HTERT RPE-1 (cell line): ENCODE data around the gene IRGQ.
"Not testable (repeated sequence)": the region's sequence is repeated elsewhere in the genome, so short reads cannot be mapped to it uniquely, and the experiment has no call there.

Experiments
- in situ Hi-C: fragments of 300-500 bp; cut with MboI; formaldehyde crosslinking; loops from 4 replicates; pipeline ENCODE4 v1.14.3; 2020; ENCODE audit warnings: low sequenced_read_pairs

The IRGQ gene

DNA sequence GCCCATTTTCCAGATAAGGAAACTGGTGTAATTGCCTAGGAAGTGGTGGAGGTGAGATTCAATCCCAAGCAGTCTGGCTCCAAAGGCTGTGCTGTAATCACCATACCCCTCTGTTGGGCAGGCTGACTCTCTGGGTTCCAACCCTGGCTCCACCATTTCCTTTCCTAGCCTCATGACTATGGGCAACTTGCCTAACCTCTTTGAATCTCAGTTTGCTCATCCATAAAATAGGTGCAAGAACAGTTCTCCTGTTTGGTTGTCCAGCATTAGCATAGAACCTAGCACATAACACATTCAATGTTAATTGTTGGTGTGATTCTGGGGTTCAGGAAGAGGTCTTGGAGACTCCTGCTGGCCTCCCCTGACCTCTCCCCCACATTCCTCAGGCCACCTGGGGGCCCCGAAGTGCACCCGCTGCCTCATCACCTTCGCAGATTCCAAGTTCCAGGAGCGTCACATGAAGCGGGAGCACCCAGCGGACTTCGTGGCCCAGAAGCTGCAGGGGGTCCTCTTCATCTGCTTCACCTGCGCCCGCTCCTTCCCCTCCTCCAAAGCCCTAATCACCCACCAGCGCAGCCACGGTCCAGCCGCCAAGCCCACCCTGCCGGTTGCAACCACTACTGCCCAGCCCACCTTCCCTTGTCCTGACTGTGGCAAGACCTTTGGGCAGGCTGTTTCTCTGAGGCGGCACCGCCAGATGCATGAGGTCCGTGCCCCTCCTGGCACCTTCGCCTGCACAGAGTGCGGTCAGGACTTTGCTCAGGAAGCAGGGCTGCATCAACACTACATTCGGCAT is 2.7 kb upstream of the IRGQ start:
- in situ Hi-C loops, result no loop called here

DNA sequence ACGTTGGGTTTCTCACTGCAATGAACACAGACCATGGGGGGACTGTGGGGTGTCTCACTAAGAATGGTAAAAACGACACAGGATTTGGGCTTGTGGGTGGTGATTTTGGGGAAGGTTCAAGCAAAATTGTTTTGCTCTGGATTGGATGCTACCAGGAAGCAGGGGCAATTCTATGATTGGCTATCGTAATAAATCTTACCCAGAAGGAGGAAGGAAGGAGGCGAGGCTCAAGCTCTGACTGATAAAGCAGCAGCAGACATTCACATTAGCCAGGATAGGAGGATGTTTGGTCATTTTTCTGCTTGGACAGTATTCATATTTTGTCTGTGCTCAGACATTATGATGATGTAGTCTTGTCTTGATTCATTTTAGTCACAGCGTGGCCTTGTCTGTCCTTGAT is 1.9 kb upstream of the IRGQ start:
- in situ Hi-C loops, result no loop called here

DNA sequence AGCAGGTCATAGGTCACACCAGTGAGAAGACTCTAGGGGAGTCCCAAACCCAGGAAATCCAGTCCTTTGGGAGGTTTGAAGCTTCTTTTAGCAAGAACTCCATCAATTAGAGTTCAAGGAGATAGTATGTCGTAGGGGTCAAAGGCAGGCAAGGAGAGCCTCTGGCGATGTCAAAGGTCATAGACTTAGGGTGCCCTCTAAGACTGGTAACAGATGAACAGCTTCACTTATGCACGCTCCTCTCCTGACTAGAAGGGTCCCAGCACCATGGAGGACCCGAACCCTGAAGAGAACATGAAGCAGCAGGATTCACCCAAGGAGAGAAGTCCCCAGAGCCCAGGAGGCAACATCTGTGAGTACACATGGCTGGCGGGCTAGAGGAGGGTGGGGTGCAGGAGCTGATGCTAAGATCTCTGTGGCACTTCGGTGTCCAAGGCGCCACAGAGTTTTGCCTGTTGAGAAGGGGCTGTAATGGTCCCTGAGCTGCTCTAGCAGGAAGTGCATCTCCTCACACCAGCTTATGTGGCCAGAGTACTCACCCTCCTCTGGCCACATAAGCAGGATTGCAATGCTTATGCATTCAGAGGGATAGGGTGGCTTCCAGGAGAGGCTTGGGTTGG is 1.0 kb upstream of the IRGQ start:
- in situ Hi-C loops, result no loop called here

DNA sequence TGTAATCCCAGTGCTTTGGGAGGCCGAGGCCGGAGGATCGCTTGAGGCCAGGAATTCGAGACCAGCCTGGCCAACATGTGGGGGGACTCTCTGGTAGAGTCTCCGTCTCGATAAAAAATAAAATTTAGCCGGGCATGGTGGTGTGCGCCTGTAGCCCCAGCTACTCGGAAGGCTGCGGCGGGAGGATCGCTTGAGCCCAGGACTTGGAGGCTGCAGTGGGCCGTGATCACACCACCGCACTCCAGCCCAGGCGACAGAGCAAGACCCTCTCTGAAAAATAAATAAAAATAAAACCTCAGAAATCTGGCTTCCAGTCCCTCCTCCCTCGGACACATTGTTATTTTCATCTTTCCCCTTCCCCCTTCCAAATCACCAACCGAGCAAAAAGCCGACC is 332 bp downstream of the IRGQ start:
- in situ Hi-C loops, result no loop called here

DNA sequence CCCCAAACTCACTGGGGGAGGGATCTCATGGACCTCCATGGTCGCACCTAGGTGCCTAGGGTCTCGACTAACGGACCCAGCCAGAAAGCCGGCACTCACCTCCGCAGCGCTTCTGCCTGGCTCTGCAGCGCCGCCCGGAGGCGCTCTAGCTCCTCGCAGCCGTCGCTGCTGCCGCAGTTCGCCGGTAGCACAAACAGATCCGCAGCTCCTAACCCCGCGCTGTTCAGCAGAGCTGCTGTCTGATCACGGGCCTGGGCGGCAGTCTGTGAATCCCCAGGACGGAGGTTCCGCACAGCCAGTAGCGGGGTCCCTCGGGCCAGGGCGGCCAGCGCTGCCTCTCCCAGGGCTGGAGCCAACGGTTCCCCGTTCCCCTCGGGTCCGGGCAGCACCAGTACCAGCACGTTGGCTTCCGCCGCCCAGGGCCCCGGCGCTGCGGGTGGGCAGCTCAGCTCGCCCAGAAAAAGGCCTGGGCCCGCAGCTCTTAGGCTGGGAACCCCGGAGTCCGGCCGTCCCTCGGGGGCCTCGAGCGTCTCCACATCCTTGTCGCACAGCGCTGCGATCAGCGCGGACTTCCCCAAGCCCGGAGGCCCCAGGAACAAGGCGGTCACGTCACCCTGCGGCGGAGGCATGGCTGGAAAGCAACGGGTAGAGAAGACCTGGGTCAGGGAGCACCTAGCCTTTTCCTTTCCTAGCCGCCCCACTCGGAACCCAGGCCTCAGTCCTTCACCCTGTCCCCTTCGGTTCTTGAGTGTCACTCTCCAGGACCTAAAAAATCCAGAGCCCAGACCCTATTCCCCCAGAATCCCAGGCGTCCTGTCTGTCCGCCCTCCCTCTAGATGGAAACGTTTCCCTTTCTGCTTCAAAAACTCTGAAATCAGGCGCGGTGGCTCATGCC is 977 bp downstream of the IRGQ start:
- in situ Hi-C loops, result no loop called here

DNA sequence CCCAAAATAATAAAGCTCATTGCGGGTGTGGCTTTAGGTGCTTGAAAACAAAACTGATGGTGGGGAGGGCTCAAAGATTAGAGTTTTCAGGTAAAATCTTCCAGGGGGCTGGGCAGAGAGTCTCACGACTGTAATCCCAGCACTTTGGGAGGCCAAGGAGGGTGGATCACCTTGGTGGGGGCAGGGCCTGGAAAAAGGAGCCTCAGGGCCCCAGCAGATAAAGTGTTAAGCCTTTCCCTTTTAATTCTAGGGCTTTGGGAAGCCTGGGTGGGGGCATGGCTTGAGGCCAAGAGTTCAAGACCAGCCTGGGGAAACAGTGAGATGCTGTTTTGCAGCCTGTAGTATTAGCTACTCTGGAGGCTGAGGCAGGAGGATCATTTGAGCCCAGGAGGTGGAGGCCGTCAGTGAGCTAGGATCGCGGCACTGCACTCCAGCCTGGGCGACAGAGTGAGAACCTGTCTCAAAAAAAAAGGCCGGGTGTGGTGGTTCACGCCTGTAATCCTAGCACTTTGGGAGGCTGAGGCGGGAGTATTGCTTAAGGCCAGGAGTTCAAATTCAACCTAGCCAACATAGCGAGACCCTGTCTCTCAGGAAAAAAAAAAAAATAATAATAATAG is 1.7 kb downstream of the IRGQ start:
- in situ Hi-C loops, result no loop called here

DNA sequence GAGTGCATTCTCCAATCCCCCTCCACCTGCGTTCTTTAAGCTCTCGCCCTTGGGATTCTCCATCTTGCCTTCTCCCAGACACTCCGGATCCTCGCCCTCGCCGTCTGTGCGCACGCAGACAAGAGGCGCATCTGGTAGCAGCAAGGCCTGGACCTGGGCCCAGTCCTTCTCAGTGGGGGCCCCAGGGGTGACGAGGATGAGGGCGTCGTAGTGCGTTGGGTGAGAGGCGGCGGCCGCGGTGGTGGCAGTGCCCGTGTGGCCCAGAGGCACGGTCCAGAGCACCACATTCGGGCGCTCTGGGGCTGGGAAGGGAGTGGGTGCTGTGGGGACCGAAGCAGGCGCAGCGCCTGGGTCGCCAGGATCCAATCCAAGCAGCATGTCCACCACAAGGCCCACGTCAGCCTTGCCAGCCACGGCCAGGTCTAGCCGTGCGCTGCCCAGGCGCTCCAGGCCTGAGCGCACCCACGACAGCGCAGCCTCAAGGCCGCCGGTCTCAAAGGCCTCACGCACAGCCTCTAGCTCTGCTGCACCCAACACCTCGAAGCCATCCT is 3.1 kb downstream of the IRGQ start:
- in situ Hi-C loops, result no loop called here

DNA sequence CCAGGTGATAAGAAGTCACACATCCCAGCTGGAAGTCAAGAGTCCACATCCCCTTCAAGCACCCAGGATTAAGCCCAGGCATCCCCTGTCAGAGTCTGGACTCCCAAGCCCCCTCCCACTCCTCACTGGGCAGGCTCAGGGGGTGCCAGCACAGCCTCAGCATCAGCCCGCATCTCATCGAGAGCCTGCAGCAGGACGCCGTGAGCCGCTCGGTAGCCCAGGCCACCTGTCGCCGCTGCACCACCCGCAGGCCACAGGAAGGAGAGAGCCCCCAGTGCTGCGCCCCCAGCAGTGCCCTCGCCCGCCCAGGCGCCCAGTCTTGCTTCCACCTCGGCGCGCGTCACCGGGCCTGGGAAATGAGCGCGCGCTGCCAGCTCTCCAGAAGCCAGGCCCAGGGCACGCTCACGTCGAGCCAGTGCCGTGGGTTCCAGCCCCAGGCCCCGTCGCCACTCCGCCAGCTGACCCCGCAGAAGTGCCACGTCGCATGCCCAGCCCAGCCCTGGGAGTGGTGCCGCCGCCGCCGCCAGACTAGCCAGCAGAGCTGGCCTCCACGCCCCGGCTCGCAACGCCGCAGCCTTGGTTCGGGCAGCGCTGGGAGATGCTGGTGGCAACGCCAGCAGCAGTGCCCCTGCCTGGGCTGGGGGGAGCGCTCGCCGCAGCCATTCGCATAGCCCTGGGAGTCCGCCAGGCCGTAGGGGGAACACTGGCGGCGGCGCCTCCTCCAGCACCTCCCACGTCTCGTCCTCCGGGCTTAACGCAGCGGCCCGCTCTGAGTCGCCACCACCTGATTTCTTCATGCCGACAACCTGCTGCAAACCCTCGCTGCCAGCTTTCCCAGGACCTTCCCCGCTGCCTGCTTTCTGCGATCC is 3.8 kb downstream of the IRGQ start:
- in situ Hi-C loops, result no loop called here

DNA sequence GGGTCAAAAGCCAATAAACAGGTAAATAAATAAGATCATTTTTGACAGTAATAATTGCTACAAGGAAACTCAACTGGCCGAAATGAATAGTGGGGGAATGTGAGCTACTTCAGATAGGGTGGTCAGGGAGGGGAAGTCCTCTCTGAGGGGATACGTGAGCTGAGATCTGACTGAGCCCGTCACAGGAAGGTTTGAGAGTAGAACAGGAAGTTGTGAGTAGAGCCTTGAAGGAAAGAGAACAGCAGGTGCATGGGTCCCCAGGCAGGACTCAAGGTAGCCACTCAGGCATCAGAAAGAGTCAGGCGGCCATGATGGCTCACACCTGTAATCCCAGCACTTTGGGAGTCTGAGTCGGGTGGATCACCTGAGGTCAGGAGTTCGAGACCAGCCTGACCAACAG is 6.3 kb downstream of the IRGQ start:
- in situ Hi-C loops, result no loop called here

DNA sequence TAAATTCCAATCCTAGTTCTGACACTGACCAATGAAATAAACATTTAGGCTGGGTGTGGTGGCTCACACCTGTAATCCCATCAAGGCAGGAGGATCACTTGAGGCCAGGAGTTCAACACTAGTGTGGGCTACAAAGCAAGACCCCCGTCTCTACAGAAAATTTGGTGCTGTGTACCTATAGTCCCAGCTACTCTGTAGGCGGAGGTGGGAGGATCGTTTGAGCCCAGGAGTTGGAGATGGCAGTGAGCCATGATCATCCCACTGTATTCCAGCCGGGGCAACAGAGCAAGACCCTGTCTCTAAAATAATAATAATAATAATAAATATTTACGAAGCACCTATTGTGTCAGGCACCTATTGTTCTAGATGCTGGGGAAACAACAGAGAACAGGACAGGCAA is 6.7 kb downstream of the IRGQ start:
- in situ Hi-C loops, result no loop called here

DNA sequence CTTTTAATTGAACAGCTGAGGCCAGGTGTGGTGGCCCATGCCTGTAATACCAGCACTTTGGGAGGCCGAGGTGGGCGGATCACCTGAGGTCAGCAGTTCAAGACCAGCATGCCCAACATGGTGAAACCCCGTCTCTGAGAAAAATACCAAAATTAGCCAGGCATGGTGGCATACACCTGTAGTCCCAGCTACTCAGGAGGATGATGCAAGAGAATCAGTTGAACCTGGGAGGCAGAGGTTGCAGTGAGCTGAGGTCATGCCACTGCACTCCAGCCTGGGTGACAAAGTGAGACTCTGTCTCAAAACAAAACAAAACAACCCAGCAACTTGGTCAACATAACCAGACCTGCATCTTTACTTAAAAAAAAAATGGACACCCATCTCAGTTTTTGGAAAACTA is 8.9 kb downstream of the IRGQ start:
- in situ Hi-C loops, result not testable (repeated sequence)

DNA sequence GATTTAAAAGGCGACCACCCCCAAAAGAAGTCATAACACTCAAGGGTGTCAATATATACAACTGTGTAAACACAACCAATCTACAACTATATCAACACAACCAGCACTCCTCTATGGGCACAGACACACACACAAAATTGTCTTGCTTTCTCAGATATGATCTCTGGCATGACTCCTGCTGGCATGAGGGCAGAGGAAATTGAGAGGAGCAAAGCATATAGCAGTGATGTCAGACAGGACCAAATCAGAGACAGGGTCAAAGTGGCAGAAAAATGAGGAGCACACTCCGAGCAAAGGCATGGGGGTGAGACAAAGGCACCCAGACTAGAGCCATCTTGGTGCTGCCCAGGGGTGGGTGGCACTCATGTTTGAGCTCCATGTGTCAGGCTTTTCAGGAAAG is 9.6 kb downstream of the IRGQ start:
- in situ Hi-C loops, result no loop called here

DNA sequence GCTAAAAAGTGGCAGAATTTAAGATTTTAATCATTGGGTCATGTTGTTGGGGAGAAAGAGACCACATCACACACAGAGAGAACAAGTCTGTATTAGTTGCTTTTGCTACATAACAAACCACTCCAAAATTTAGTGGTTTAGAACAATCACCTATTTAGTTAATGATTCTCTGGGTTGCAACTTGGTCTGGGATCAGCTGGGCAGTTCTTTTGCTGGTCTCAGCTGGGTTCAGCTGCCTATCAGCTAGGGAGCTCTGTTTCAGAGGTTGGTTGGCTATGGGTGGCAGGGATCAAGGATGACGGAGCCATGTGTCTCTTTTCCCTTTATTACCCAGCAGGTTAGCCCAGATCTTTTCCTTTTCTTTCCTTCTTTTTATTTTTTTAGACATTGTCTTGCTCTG is 11.4 kb downstream of the IRGQ start:
- in situ Hi-C loops, result no loop called here

DNA sequence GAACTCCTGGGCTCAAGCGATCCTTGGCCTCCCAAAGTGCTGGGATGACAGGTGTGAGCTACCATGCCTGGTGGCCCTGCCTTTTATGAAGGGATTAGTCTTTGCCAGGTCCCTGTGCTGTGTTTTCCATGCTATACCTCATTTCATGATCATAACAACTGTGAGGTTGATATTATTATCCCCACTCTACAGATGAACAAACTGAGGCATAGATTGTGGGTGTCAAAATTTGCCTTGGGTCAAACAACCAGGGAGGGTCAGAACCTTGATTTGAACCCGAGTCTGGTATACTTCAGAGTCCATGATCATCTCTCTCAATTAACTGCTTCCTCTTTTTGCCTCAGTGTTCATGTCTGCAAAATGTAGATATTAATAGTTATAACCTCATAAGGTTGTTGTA is 13.4 kb downstream of the IRGQ start:
- in situ Hi-C loops, result no loop called here

DNA sequence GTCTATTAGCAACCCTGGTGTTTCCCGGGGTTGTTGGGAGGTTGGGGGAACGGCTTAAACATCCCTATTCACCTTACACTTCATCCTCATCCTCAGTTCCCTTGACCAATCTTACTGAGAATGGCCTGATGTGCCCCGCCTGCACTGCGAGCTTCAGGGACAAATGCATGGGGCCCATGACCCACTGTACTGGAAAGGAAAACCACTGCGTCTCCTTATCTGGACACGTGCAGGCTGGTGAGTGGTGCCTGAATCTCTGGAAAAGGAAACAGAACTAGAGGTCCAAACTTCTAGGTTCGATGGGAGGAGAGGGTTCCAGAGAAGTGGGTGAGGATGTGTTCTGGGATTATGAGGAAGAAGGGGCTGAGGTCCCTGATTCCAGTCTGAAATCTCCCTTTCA is 14.5 kb downstream of the IRGQ start:
- in situ Hi-C loops, result no loop called here

DNA sequence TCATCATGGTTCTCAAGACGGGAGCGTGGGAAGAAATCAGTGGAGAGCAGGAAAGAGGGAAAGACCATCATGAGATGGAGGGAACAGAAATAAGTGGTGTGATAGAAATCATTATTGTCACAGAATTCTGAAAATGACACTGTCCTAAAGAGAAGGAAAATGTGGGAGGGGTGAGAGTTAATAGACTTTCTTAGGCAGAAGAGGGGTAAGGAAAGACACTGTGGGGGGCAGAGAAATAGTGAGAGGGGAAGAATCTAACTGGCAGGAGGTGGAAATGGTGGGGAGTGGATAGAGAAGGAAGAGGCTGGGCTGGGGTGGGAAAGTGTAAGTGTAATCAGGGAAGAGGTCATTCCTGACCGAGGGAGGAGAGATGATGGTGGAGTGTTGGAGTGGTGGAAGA is 17.1 kb downstream of the IRGQ start:
- in situ Hi-C loops, result no loop called here

DNA sequence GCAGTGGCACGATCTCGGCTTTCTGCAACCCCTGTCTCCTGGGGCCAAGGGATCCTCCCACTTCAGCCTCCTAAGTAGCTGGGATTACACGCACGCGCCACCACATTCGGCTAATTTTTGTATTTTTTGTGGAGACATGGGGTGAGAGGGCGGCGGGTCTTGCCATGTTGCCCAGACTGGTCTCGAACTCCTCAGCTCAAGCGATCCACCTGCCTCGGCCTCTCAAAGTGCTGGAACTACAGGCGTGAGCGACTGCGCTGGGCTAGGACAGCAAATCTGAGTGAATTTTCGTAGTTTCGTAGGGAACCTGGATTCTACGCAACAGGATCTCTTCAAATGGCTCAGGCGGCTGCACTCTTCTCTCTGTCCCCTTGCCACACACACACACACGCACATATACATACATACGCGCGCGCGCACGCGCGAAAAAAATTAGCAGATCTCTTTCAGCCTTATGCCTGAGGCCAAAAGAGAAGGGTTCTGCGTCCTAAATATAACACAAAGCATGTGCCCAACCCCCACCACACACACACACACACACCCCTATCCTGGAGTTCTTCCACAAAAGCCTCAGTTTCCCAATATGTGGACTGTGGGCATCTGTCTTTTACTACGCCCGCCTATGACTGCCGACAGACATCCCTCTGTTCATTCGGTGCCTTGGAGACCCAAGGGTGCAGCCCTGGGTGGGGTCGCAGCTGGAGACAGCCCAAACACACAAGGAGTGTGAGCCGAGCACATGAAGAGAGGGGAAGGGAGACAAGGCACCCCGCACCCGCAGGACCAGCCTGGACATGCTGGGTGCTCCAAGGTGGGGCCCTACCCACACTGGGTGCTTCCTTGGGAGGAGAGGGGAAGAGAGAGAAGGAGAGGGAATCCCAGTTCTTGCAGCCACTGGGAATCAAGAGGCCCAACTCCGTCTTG is 19.7 kb downstream of the IRGQ start:
- in situ Hi-C loops, result no loop called here

DNA sequence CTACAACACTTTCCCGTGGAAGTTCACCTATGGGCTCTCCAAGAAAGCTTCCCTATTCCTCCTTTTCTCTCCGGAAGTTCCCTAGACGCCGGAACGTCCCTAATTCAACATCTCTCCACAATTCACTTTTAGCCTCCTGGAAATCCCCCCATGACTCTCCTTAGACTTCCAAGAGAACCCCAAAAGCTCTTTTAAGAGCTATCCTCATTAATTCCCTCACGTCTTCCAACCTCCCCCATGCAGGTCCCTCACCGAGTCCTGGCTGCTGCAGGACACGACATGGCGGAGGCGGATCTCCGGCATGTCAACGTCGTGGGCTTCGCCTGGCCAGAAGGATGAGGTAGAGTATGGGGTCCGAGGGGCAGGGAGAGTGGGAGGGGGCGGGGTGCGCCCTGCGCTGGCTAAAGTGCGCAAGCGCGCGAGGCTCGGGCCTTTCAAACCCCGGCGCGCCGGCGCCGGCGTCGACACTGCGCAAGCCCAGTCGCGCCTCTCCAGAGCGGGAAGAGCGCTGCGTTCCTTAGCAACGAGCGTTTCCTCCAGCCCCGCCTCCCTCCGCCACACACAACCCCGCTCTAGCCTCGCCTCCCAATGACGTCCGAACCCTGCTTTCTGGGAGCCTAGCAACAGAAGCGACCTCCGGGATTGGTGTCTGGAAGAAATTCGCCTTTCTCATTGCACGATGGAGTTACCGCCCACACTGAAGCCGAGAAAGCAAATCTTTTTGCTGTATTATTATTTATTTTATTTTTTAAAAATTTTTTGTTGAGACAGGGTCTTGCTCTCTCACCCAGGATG is 20.6 kb downstream of the IRGQ start, which contains the start of the genes PINLYP and XRCC1:
PINLYP (plus strand) TSS at position 646 of the 795 bp plus-strand sequence. CDS start 1,391 bp downstream, outside the sequence.
XRCC1 (minus strand) TSS at position 372 of the 795 bp plus-strand sequence; CDS start at position 303, 69 bp downstream.
- in situ Hi-C loops, result no loop called here
